GM18858 (cell line): ENCODE results near the gene CHCHD6.

ENCODE experiments used
- ATAC-seq: cut with Tn5 transposase; IDR thresholded peaks from one replicate; pipeline ENCODE4 v1.9.1; 2021; ENCODE audit not compliant: unreplicated experiment

The CHCHD6 gene

DNA sequence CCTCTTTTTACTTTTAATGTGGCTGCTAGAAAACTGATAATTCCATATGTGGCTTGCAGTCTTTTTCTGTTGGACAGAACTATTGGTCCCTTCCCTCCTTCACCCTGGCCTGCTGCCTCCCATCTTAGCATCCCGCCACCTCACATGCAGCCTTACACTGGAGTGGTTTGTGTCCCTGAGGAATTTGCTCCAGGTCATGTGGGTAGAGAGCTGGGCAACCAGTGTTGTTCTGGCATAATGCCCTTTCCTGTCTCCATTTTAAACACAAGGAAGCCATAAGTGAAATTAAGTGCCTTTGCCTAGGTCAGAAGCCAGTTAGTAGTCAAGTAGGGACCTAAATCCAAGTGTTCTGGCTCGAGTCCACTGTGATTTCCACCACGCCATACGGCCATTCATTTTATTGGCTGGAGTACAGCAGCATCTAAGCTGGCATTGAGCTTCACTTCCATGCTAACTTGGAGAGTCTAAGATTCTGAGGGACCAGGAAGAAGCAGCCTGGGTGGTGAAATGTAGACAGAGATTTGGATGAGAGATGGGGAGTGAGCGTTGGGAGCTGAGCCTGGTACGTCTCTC is 232.9 kb downstream of the CHCHD6 start:
- ATAC-seq, result no peak

DNA sequence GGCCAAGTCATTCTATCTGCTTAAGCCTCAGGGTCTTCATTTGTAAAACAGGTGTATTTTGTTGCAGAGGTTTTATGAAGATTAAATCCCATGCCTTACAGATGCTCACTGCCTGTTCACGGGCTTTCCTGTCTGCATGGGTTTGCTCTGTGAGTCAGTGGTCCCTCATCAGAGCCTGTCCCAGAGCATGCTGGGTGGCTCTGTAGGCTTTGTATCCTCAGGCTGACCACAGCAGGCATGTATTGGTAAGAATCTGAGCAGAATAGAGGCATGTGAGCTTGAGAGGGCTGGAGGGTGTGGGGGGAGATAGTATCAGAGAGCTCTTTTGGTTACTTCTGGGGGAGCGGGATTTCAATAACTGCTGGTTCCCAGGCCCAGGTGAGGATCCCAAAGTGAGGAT is 233.5 kb downstream of the CHCHD6 start:
- ATAC-seq, result no peak

DNA sequence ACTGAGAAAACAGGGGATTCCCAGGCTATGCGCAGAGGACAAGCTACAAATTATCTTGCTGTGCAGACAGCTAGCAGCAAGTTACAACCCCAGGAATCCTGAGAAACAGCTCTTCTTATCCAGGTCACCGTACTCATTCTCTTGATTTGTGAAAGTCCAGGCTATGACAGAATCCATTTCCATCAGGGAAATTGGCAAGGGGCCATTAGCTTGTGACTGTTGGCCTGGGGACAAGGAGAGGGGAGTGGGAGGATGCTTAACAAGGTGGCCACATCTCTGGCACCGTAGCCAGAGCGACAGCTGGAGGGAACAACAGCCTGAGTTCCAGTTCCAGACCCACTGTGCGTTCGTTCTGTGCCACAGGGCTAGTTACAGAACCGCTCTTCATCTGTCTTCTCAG is 233.9 kb downstream of the CHCHD6 start:
- no peak for ATAC-seq

DNA sequence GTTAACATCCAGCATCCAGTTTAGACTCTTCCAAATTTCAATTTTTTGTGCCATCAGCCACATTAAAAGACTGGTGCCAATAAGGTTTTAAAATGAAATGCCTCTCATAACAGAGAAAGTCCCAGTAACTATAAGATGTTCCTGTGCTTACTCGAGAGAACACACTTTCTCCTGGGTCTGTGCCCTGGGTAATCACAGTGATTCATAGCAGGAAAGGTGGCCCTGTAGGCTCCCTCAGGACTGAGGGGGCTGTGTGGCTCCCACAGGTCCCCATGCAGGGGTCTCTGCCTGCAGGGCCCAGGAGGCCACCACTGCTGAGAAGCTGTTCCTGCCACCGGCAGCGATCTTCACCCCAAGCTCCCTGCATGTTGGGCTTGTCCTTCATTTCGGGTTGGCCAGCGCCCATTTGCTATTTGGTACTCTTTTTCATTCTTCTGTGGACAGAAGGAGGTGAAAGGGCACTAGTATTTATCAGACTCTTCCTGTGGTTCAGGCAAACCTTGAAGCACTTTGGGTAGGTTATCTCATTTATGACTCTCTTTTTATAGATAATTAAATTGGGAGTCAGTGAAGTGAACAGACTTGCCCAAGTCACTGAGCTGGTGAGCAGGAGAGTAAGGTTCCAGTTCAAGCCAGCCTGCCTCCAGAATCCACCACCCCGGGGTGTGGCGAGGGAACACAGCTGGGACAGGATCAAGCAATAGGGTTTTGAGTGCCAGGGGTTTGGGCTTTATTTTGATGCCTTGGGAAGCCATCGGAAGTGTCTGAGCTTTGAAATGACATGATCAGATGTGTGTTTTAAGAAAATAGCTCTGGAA is 234.7 kb downstream of the CHCHD6 start:
- ATAC-seq, result no peak

DNA sequence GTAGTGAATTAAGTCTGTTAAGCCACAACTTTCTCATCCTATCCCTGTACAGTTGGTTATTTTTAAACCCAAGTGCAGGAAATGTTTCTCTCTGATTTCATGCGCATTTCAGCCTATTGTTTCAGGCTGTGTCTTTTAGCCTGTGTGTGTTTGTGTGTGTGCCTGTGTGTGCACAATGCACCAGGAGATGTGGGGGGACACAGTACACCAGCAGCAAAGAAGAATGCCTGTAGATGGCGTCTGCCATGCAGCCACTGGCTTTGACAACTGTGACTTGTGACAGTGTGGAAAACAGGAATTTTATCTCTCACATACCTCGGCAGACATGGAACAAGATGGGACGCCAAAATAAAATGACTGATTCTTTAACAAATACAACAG is 235.3 kb downstream of the CHCHD6 start:
- no peak for ATAC-seq

DNA sequence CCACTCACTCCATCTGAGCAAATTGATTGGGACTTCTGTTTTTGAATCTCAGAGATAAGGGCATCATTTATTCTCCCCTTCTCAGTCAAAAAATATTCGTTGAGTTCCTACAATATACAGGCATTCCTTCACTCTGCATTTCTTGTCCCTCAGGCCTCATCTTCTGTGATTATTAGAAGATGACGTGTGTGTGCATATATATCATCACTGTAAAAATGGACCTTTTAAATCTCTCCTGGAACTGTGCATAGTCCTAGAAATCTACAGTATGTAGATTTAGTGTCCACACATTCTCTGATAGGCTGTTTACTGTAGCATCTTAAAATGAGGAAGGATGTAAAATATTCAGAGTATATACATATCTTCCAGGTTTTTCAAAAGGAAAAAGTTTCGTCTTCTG is 235.7 kb downstream of the CHCHD6 start:
- ATAC-seq, result no peak

DNA sequence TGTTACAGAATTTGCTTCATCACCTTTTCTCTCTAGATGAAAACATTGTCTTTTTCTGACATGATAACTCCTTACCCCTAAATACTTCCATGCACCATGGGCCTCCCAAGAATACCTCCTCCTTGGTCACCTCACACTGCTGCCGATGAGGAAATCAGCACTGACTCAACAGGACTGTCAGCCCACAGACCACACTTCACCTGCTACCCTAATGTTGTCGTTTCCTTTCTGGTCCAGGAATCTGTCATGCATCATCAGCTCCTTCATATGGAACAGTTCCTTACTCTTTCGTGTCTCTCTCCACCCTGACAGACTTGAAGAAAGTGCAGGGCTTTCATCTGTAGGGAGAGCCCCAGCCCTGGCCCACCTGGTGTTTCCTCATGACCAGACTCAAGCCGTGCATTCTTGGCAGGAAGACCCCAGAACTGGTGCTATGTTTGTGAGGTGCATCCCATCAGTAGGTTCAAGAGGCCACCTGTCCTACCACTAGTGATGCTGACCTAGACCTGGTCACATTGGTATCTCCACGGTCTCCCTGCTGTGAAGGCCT is 237.8 kb downstream of the CHCHD6 start:
- no peak for ATAC-seq

DNA sequence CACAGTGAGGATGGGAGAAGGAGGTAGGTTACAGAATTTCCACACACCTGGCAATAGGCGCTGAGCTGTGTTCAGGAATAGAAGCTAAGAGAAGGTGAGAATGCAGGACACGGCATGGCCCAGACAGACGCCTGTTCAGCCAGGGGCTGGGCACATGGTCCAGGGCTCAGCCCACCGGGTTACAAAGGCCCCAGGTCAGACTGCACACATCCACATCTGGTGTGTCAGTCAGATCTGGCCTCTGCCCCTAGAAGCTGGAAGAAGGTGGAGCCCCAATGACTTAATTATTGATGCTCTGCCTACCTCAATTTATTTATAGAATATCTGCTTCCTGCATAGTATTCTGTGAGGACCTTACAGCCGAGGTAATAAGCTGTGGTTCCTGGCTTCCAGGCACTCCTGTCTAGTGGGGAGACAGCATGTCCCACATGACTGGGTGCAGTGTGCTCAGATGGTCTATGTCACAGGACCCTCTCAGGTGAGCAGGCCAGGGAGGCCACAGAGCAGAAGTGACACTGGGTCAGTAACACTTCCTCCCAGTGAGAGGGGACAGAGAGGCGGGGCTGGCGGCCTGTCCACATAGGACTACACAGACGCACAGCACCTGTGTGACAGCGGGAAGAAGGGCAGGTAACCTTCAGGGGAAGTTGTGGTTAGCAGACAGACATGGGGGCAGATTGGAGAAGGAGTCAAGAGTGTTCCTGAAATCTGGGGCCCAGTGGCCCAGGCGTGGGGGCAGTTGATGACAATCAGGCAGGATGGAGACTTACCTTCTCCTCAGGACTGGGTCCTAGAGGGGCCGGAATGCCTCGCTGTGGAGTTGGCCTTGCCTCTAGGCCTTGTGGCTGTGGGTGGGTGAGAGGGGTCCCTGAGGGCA is 240.3 kb downstream of the CHCHD6 start:
- no peak for ATAC-seq

DNA sequence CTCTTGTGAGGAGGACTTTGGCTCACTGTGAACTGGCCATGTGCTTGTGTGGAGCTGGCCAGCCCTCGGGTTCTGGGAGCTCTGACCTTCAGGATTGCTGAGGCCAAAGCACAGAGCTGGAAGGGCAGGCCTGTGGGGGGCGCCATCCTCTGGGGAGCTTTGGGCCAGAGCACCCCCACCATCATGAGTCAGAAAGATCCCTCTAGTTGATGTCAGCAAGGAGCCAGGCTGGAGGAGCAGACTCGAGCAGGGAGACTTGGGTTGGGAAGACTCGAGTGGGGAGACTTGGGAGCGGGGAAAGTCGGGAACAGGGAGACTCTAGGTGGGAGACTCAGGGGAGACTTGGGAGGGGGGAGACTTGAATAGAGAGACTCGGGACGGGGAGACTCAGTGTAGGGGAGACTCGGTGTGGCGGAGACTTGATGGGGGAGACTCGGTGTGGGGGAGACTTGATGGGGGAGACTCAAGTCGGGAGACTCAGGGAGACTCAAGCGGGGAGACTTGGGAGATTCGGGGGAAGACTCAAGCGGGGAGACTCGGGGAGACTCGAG is 241.2 kb downstream of the CHCHD6 start:
- ATAC-seq, result no peak

DNA sequence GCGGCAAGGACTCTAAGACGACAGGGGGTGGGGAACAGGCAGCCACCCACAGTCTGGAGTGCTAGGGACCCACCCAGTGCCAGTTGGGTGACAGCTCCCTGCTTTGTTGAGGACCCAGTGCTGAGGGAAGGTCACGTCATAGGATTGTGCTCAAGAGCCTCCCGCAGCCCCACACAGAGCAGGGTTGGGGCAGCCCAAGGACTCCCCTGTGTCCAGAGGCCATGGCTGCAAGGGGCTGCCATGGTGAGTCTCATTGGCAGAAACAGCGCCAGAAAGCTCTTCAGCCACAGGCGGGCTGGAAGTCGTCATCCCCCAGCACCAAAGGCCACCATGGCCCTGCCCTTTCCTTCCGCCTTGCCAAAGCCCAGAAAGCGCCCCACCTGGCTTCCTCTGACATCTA is 241.9 kb downstream of the CHCHD6 start:
- ATAC-seq, result no peak

DNA sequence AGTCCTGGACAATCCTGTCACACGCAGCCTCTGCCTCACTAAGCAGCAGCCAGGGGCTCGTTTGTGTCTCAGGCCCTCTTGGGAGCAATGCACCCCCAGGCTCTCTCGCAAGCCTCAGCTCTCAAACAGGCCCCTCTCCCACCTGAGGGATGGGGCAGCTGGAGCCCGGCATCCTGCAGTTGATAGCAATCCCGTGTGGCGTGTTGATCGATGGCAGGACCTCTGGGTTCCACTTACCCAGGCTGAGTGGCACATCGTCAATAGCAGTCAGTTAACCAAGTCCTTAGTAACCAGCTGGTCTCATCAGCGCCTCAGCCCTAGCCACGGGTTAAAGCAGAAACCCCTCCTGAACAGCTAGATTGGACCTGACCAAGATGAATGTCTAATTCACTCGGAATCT is 242.4 kb downstream of the CHCHD6 start:
- ATAC-seq, result no peak

DNA sequence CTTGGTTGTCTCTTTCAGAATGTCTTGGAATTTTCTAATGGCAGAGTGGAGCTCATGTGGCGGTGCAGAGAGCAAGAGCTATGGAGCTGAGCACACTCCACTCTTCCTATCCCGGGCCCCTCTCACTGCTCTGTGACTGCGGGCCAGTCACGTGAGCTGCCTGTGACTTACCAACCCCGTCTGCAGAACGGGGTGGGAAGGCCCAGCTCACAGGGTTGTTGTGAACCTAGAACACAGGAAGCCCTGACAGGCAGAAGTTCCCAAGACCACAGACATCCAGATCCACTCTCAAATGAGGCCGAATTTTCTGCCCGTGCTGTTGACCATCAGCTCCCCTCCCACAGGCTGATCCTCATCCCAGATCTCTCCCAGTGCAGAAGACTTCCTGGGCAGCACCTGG is 243.4 kb downstream of the CHCHD6 start:
- ATAC-seq, result no peak

DNA sequence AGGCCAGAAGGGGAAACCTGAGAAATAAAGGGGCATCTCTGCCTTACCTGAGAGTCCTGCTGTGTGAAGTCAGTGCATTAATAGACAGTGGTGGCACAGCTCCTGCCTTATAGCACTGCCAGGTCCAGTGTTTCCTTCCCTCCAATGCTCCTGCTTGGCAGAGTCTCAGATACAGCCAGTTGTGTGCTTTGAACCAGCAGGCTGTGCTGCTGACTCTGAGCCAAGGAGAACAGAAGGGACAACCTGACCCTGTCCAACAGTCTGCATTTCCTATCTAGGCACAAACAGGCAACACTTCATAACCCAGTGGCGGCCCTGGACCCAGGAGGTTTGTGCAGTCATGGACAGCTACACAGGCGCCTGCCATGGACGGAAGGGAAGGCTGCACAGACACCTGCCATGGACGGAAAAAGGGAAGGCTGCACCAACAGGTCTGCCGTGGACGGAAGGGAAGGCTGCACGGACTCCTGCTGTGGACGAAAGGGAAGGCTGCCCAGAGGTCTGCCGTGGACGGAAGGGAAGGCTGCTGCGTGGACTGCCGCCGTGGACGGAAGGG is 245.0 kb downstream of the CHCHD6 start:
- no peak for ATAC-seq

DNA sequence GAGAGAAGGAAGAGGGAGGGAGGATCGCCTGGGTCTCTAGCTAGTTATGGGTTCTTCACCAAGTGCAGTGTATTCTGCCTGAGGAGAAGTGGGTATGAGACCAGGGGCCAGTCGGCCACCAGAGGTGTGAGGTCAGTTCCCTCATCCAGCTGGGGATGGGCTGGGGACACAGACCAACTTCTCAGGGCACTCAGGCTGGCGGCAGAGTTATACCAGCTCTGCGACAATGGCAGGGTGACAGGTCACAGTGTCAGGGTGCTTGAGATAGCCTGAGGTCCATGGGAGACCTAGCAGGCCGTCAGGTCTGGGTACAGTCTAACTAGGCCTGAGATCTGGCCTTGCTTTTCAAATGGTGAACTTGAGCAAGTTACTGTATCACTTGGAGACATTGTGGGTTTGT is 247.5 kb downstream of the CHCHD6 start:
- ATAC-seq, result no peak

DNA sequence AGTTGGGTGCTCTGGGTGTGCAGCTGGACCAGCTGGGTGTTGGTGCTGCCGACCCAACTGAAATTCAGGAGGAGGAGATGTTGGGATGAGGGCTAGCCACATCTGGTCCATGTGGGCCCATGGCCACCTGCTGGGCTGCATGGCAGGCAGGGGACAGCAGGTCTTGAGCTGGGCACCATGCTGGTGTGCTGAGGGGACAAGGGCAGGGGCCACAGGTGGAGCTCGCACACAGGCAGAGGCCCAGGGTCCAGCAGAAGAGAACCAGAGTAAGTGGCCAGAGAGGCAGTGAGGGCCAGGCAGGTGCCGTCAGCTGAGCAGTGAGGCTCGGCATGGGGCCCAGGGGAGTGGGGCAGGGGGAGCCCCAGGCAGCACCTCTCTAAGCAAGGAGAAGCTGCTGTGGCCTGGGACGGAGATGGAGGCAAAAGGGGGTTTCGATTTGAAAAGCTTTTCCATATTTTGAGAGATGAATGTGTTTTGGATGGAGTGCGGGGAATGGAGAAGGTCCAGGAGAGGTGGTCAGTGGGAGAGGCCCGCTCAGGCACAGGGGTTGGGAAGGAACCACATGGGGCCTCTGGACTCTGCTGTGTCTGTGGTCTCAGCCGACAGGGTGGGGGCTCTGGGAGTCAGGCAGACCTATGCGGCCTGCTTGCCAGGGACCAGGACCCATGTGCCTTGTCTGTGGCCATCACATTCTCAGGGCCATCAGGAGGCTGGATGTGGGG is 248.4 kb downstream of the CHCHD6 start:
- ATAC-seq, result no peak

DNA sequence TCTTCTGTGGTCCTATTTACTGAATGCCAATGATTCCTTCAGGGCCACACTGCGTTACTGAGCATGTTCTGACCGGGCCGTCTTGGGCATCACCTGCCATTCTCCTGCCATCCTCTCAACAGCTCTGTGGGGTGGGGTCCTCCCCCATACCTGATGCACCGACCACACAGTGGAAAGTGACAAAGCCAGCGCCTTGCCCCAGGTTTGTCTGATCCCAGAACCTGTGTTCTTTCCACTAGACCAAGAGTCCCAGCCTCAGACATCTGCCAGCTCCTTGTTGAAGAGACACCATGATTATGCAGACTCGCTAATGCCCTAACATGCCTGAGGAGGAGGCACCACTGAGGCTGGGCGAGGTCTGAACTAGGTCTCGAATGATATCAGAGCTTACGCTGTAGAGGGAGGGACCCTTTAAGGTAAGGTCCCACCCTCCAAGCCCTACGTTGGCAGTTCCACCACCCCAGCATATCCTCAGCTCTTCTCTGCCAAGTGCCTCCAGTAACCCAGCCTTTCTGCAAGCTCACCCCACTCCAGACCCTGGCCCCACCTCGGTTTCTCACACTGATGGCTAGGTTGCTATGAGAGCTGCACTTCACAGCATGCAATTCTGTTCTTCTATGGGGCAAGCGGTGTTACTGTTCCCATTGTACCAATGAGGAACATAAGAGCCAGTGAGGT is 249.1 kb downstream of the CHCHD6 start:
- ATAC-seq, result no peak

DNA sequence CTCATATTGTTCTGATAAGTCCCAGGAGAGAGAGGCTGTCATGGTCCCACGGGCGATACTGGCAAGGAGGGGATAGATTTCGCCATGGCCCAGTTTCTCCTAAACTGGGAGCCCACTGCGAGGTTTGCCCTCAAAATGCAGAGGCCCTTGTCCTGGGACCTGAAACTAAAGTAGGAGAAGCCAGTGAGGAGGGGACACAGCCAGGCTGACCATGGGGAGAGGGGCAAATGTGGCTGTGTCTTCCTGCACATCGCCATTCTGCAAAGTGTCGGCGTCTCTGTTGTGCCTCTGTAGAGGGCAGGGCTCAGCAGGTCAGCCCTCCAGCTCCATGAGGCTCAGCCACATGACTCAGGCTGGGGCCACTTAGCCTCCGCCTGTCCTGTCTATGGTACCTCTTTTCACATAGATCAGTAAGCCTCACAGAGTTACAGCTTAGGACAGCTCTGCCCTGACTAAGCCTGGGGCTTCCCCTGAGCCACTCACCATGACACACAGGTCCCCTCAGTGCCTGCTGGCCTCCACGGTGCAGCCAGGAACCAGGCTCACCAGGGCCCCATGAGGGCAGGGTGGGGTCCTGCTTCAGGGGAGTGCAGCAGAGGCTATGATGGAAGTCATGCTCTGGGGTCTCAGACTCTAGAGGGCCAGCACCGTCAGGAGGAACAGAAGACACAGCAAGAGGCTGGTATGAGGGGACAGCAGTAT is 250.3 kb downstream of the CHCHD6 start:
- ATAC-seq, result peak; percentile 45

DNA sequence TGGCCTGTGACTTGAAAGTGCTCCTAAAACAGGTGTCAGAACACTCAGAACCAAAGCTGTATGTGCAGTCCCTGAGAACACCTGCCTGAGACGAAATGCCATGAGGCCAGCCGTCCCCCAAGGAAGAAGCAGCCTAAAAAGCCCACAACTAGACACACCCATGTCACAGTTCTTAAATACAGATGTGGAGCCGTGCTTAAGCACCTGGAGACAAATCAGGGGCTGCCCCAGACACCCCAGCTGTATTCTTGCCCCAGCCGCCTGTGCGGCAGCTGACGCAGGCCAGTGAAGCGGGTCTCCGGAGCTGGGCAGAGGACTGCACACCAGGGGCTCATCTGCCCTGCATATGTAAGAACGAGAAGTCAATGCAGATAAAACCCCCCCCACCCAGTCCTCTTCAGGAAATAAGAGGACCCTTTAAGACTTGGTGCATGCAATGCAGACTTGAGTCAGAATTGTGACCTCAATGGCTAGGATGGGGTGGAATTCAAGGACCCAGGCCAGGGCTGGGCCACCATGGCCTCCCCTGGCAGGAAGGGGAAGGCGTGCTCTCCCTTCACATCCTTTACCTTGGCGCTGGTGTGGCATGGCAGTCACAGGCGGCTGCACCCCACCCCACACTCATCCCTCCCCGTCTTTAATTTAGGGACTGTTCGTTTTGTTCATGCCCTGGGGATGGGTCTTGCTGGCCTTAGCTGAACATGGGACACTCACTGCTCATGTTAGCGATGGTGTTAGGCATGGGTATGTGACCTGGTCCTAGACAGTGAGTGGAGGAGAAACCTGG is 251.2 kb downstream of the CHCHD6 start:
- ATAC-seq, result peak; percentile 58
